GM18909 (cell line): ENCODE results near the gene DNASE1.

Experiments
- ATAC-seq: cut with Tn5 transposase; IDR thresholded peaks from one replicate; pipeline ENCODE4 v1.9.1; 2021; ENCODE audit warnings: mild to moderate bottlenecking; ENCODE audit not compliant: unreplicated experiment, poor library complexity

Gene DNASE1

DNA sequence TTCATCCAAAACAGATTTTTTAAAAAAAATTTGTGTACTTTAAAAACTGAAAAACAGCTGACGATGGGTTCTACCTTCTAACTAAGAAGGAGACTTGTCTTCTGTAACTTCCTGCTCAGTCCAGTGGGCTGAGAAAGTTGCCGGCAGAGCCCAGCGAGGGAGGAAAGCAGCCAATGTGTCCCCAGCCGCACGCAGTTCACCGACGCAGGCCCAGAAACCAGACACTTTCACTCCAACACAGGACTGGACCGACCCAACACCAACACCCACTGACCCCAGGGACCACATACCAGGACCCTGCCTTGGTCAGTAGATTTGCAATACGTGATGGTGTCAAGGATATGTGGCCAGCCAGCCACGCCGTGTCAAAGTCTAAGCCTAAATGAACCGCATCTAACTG, 37.3 kb downstream of the DNASE1 start:
- no peak for ATAC-seq

DNA sequence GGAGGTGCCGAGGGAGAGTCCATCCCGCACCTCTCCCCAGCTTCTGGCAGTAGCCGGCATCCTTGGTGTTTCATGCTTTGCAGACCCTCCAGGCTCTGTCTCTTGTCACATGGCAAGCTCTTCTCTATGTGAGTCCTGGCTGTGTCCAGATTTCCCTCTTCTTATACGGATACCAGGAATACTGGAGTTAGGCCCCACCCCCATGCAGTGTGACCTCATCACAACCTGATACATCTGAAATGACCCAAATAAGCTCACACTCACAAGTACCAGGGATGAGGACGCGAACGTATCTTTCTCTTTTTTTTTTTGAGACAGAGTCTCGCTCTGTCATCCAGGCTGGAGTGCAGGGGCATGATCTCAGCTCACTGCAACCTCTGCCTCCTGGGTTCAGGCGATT, 39.6 kb downstream of the DNASE1 start:
- ATAC-seq = no peak

DNA sequence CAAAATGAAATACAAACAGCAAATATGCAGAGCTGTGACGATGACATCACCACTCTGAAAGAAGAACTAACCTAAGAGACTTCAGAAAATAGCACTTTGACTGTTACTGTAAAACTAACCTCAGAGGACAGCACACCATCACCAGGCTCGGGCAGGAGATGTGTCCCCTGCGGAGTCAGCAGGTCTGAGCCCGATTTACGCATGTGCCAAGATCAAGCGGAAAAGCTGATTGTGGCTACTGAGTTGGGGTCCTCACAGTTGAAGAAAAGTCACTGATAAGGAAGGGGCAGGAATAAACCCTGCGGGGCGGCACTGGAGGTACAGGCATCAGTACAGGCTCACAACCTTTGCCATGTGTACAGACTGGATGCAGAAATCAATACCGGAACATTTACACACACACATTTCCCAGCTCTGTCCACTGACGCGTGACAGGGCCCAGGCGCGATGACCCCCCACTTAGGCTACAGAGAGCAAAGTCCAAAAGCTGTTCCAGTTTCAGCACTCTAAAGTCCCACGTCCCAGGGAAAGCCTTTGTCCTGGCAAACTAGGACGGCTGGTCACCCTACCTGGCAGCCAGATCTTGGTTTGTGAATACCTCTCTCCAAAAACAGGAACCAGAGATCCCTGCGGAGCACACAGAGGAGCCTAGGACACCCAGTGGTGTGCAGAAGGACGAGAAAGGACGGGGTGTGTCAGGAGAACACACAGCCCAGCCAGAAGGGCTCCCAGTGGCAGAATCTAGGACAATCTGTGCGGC, 41.3 kb downstream of the DNASE1 start:
- no peak for ATAC-seq

DNA sequence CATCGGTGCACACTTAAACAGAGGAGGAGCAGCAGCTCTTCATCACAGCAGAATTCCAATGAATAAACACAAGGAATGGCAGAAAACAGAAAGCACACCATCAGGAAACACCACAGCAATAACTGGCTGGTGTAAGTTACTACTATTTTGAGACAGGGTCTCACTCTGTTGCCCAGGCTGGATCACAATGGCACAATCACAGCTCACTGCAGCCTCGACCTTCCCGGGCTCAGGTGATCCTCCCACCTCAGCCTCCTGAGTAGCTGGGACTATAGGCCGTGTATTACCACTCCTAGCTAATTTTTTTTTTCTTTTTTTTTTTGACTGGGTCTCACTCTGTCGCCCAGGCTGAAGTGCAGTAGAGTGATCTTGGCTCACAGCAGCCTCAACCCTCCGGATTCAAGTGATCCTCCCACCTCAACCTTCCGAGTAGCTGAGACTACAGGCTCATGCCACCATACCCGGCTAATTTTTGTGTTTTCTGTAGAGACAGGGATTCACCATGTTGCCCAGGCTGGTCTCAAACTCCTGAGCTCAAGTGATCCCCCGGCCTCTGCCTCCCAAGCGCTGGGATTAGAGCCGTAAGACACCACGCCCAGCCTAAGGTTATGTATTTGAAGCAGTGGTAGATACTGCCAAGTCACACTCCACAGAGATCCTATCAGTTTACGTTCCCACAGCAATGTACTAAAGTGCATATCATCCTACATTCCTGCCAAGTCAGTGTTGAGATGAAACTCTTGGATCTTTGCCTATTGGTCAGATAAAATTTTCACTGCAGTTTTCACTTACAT, 42.1 kb downstream of the DNASE1 start:
- no peak for ATAC-seq

DNA sequence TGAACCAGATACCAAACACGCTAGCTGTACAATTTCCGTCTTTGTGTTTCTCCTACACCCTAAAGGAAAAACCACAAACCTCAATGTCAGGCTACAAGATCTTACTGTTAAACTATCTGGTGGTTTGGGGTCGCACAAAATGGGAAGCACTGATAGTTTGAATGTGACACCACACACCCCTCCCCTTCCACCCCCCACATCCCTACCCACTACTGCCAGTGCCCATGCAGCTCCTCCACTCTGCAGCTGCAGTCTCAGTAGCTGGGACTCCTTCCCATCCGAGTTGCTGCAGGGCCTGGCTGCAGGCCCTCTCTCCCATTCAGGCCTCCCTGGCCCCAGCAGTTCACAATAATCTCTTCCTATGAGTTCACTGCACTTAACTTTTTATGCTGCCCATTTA, 44.5 kb downstream of the DNASE1 start:
- ATAC-seq = no peak

DNA sequence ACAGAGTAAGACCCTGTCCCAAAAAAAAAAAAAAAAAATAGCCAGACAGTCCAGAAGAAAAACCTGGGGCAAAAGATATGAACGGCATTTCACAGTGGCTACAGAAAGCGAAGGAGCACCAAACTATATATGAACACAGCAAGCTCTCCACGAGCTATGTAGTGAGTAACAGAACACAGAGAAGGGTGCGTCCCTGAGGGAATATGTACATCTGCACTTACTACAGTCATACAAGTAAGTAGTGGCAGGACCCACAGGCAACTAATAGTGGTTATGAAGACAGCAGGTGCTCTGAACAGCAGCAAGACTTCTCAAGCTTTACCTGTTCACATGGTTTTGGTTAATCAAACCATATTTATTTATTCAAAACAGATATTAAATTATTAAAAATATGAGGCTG, 47.0 kb downstream of the DNASE1 start:
- no peak for ATAC-seq

DNA sequence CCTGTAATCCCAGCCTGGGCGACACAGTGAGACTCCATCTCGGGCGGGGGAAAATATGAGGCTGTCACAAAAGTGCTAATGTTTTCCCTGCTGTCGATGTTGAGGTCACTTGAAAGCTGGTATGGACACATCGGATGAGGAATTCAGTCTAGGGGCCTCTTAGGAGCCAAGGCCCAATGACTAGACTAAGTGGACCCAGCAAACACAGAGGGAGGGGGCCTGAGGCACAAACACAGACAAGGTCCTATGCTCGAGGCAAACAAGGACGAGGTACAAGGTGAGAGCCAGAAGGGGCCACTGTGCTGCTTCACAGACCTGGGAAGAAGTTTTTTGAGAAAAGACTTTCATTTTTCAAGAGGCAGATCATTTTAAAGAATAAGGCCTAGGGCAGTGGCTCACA, 47.6 kb downstream of the DNASE1 start:
- no peak for ATAC-seq

DNA sequence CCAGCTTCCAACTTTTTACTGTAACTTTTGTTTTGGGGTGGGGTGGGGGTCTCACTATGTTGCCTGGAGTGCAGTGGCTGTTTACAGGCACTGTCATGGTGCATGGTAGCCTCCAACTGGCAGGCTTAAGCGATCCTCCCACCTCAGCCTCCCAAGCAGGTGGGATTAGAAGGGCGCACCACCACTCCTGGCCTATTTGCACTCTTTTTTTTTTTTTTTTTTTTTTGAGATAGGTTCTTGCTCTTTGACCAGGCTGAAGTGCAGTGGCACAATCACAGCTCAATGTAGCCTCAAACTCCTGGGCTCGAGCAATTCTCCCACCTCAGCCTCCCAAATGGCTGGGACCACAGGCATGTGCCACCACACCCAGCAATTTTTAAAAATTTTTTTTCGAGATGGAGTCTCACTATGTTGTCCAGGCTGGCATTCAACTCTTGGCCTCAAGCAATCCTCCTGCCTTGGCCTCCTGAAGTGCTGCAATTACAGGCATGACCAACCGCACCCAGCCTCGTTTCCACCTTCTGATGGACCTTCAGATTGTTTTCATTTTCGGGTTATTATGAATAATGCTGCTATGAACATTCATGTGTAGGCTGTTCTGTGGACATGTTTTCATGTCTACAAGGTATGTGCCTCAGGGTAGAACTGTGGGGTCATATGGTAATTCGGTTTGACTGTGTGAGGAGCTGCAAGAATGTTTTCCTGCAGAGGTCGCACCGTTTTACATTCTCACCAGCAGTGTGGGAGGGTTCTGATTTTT, 51.9 kb downstream of the DNASE1 start:
- ATAC-seq = no peak
